Naive B cell (primary cell): Measurements from ENCODE around the gene LCN10. TPM values are rescaled to one million over a fixed set of nuclear protein-coding genes. Genes with fewer than 3 reads are reported as not detected.

Experiments used
- ATAC-seq, 2 donors: fragments of 150-1000 bp; cut with Tn5 transposase; 2 replicates each; pipeline ENCODE4 v1.10.0; 2021; ENCODE audit warnings: low read depth in 2 of 2, mild to moderate bottlenecking in 2 of 2, moderate library complexity in 2 of 2
- DNase-seq: peaks from one replicate; pipeline ENCODE4 v3.0.0; 2022
- H3K27ac Mint-ChIP-seq, 6 donors: one replicate each; pipeline ENCODE4 v1.8.0; 2020 to 2022; ENCODE audit warnings: mild to moderate bottlenecking in 6 of 6, mixed read lengths in 6 of 6, moderate library complexity in 5 of 6, inconsistent platforms in 2 of 6
- H3K27me3 Mint-ChIP-seq, 3 donors: one replicate each; pipeline ENCODE4 v1.8.0; 2021 to 2022; ENCODE audit warnings: mixed read lengths in 3 of 3, mild to moderate bottlenecking in 1 of 3
- H3K36me3 Mint-ChIP-seq, 2 donors: one replicate each; pipeline ENCODE4 v1.8.0; 2020 to 2022; ENCODE audit warnings: mixed read lengths in 2 of 2, inconsistent platforms in 1 of 2, mild to moderate bottlenecking in 1 of 2
- H3K4me1 Mint-ChIP-seq, 3 donors: one replicate each; pipeline ENCODE4 v1.8.0; 2020 to 2022; ENCODE audit warnings: mixed read lengths in 3 of 3, inconsistent platforms in 1 of 3, mild to moderate bottlenecking in 1 of 3, moderate library complexity in 1 of 3
- H3K4me3 Mint-ChIP-seq, 8 donors: one replicate each; pipeline ENCODE4 v1.8.0; 2020 to 2022; ENCODE audit warnings: mild to moderate bottlenecking in 8 of 8, mixed read lengths in 8 of 8, moderate library complexity in 8 of 8, inconsistent platforms in 2 of 8
- H3K9me3 Mint-ChIP-seq, 7 donors: one replicate each; pipeline ENCODE4 v1.8.0; 2020 to 2022; ENCODE audit warnings: mixed read lengths in 7 of 7, mild to moderate bottlenecking in 5 of 7, inconsistent platforms in 2 of 7, moderate library complexity in 1 of 7
- polyA plus RNA-seq, 6 donors: library from polyadenylated mRNA; unstranded; fragments of 300-500 nt; fragmentation: Illumina TruSeq; gene quantifications; one replicate each; pipeline ENCODE4 v1.2.3, GENCODE V29; 2021; ENCODE audit warnings: low read depth in 6 of 6

The LCN10 gene
- polyA plus RNA-seq, 6 donors from 2014 or later, result 46.1 to 86.0 (median 65.3) TPM

GRCh38 chr9:136747161-136748060, 4.7 kb upstream of the LCN10 start:
- Mint-ChIP-seq H3K27ac (peak overlapping the region in 5 of 6 donors; percentile 59 to 95 (median 81)), H3K27me3 (no peaks in the 10 kb centered on the region), H3K4me3 (peak overlapping the region in 3 of 8 donors; percentile 8 to 56 (median 37)), H3K36me3 (peaks cover 3 to 8% of the 10 kb centered on the region in 2 donors), H3K9me3 (peaks cover 2 to 19% (median 11%) of the 10 kb centered on the region in 7 donors), H3K4me1 (peaks cover 41 to 64% (median 63%) of the 10 kb centered on the region in 3 donors)
- DNase-seq (no peak), ATAC-seq (no peak)

- ATAC-seq (no peak), DNase-seq (no peak)
- Mint-ChIP-seq H3K4me3 (peak overlapping the region in 1 of 8 donors; percentile 37), H3K9me3 (peaks cover 0 to 11% (median 3%) of the 10 kb centered on the region in 7 donors), H3K4me1 (peaks cover 41 to 70% (median 63%) of the 10 kb centered on the region in 3 donors), H3K27me3 (no peaks in the 10 kb centered on the region), H3K36me3 (peaks cover 0 to under 1% of the 10 kb centered on the region in 2 donors), H3K27ac (no peak overlapping the region)
These were observed 3.9 kb upstream of the LCN10 start for GRCh38 chr9:136746621-136747020.

- H3K4me3 Mint-ChIP-seq, result no peak overlapping the region
- no peaks in the 10 kb centered on the region for H3K27me3 Mint-ChIP-seq
- ATAC-seq (no peak), DNase-seq (no peak)
- peaks cover 0 to 9% (median 2%) of the 10 kb centered on the region in 7 donors for H3K9me3 Mint-ChIP-seq
- peaks cover 45 to 75% (median 64%) of the 10 kb centered on the region in 3 donors for H3K4me1 Mint-ChIP-seq
- H3K36me3 Mint-ChIP-seq, result no peaks in the 10 kb centered on the region
- peak overlapping the region in 1 of 6 donors; percentile 26 for H3K27ac Mint-ChIP-seq
These were observed 3.4 kb upstream of the LCN10 start for GRCh38 chr9:136746155-136746490.

GRCh38 chr9:136745389-136746154, 2.8 kb upstream of the LCN10 start:
- H3K27me3 Mint-ChIP-seq, result no peaks in the 10 kb centered on the region
- peaks cover 45 to 75% (median 60%) of the 10 kb centered on the region in 3 donors for H3K4me1 Mint-ChIP-seq
- H3K36me3 Mint-ChIP-seq, result no peaks in the 10 kb centered on the region
- ATAC-seq (no peak), DNase-seq (no peak)
- H3K9me3 Mint-ChIP-seq, result peaks cover 0 to 5% (median 2%) of the 10 kb centered on the region in 7 donors
- H3K4me3 Mint-ChIP-seq, result no peak overlapping the region
- H3K27ac Mint-ChIP-seq, result peak overlapping the region in 2 of 6 donors; percentile 19 to 66

GRCh38 chr9:136744773-136745172, 2.0 kb upstream of the LCN10 start:
- DNase-seq (no peak), ATAC-seq (no peak)
- H3K36me3 Mint-ChIP-seq, result no peaks in the 10 kb centered on the region
- H3K27ac Mint-ChIP-seq, result peak overlapping the region in 1 of 6 donors; percentile 66
- peak overlapping the region in 1 of 8 donors; percentile 45 for H3K4me3 Mint-ChIP-seq
- peaks cover 42 to 71% (median 57%) of the 10 kb centered on the region in 3 donors for H3K4me1 Mint-ChIP-seq
- H3K9me3 Mint-ChIP-seq, result peaks cover 0 to 1% (median 0%) of the 10 kb centered on the region in 7 donors
- H3K27me3 Mint-ChIP-seq, result no peaks in the 10 kb centered on the region

- Mint-ChIP-seq H3K9me3 (no peaks in the 10 kb centered on the region), H3K4me3 (peak overlapping the region; percentile 47 to 97 (median 90)), H3K4me1 (peaks cover 41 to 69% (median 56%) of the 10 kb centered on the region in 3 donors), H3K27ac (peak overlapping the region in 3 of 6 donors; percentile 41 to 87 (median 78)), H3K27me3 (no peaks in the 10 kb centered on the region), H3K36me3 (peaks cover 0 to 7% of the 10 kb centered on the region in 2 donors)
- ATAC-seq (no peak), DNase-seq (no peak)
These were observed 985 bp upstream of the LCN10 start for GRCh38 chr9:136743639-136744211.

GRCh38 chr9:136741883-136742571, 713 bp downstream of the LCN10 start:
- Mint-ChIP-seq H3K27ac (peak overlapping the region in 4 of 6 donors; percentile 87 to 95 (median 92)), H3K4me1 (peaks cover 38 to 64% (median 52%) of the 10 kb centered on the region in 3 donors), H3K9me3 (no peaks in the 10 kb centered on the region), H3K4me3 (peak overlapping the region; percentile 85 to 97 (median 94)), H3K27me3 (no peaks in the 10 kb centered on the region), H3K36me3 (peaks cover 0 to 14% of the 10 kb centered on the region in 2 donors)
- peak; percentile 70 to 74 for ATAC-seq
- DNase-seq, result peak; percentile 64

GRCh38 chr9:136740971-136741882, 1.5 kb downstream of the LCN10 start:
- Mint-ChIP-seq H3K4me1 (peaks cover 36 to 60% (median 54%) of the 10 kb centered on the region in 3 donors), H3K27me3 (no peaks in the 10 kb centered on the region)
- DNase-seq, result no peak

GRCh38 chr9:136740491-136740890, 2.2 kb downstream of the LCN10 start:
- DNase-seq (no peak), ATAC-seq (no peak)
- Mint-ChIP-seq H3K4me1 (peaks cover 36 to 60% (median 54%) of the 10 kb centered on the region in 3 donors), H3K36me3 (peaks cover 0 to 14% of the 10 kb centered on the region in 2 donors), H3K27me3 (no peaks in the 10 kb centered on the region), H3K4me3 (peak overlapping the region; percentile 74 to 95 (median 87)), H3K9me3 (no peaks in the 10 kb centered on the region), H3K27ac (peak overlapping the region in 4 of 6 donors; percentile 52 to 95 (median 70))

More at GRCh38 chr9:136740971-136741882, 1.5 kb downstream of the LCN10 start:
- Mint-ChIP-seq H3K27ac (peak overlapping the region in 4 of 6 donors; percentile 87 to 95 (median 92)), H3K36me3 (peaks cover 0 to 14% of the 10 kb centered on the region in 2 donors), H3K4me3 (peak overlapping the region; percentile 85 to 97 (median 94)), H3K9me3 (no peaks in the 10 kb centered on the region)
- ATAC-seq, result peak; percentile 19 to 20

- Mint-ChIP-seq H3K36me3 (peaks cover 0 to 14% of the 10 kb centered on the region in 2 donors), H3K27ac (peak overlapping the region in 2 of 6 donors; percentile 54 to 95), H3K4me1 (peaks cover 35 to 60% (median 54%) of the 10 kb centered on the region in 3 donors), H3K4me3 (peak overlapping the region; percentile 74 to 95 (median 87)), H3K9me3 (no peaks in the 10 kb centered on the region), H3K27me3 (no peaks in the 10 kb centered on the region)
- ATAC-seq (no peak), DNase-seq (no peak)
These were observed 2.7 kb downstream of the LCN10 start for GRCh38 chr9:136740069-136740468.

GRCh38 chr9:136739509-136739908, 3.2 kb downstream of the LCN10 start:
- H3K36me3 Mint-ChIP-seq, result peaks cover 0 to 14% of the 10 kb centered on the region in 2 donors
- peak overlapping the region in 7 of 8 donors; percentile 9 to 85 (median 63) for H3K4me3 Mint-ChIP-seq
- no peaks in the 10 kb centered on the region for H3K9me3 Mint-ChIP-seq
- DNase-seq, result no peak
- no peak overlapping the region for H3K27ac Mint-ChIP-seq
- H3K27me3 Mint-ChIP-seq, result no peaks in the 10 kb centered on the region
- no peak for ATAC-seq
- peaks cover 32 to 60% (median 54%) of the 10 kb centered on the region in 3 donors for H3K4me1 Mint-ChIP-seq
